B cell (primary cell): ENCODE results near the gene VAMP1. TPM values are rescaled to one million over a fixed set of nuclear protein-coding genes. Genes with fewer than 3 reads are reported as not detected.
A peak's percentile ranks its signal among the peaks of the same experiment; 100 is the strongest.

ENCODE experiments used
- ATAC-seq: fragments of 200-7000 bp; cut with Tn5 transposase; one replicate; pipeline ENCODE4 v1.10.0; 2021; ENCODE audit warnings: low read depth, mild to moderate bottlenecking, moderate number of reproducible peaks, moderate library complexity
- CTCF ChIA-PET: fragments of 350-600 bp; sonication (Branson Sonifier 250); formaldehyde crosslinking; loops from one replicate; lab custom pipeline; 2021; ENCODE audit warnings: antibody characterized with exemption, inconsistent platforms; lab: Charles Lee
- POLR2A ChIA-PET: fragments of 350-600 bp; sonication (Branson Sonifier 250); formaldehyde crosslinking; loops from one replicate; lab custom pipeline; 2021; ENCODE audit warnings: antibody characterized with exemption; lab: Charles Lee
- DNase-seq: peaks from one replicate; pipeline ENCODE4 v3.0.0; 2013
- H2AFZ ChIP-seq: 2 replicates; pipeline ENCODE4 v1.6.1; 2012; ENCODE audit warnings: mild to moderate bottlenecking, low read depth, low read length; ENCODE audit not compliant: insufficient read depth, poor library complexity, severe bottlenecking
- H3K27ac ChIP-seq, 2 donors: 1 replicate in 1 of 2; 2 replicates in 1 of 2; pipeline ENCODE4 v1.5.1; 2012 to 2013; ENCODE audit warnings: low read length in 2 of 2, mild to moderate bottlenecking in 2 of 2, moderate library complexity in 1 of 2
- H3K27me3 ChIP-seq, 4 experiments: fragments of 200-600 bp in 1 of 4; sonication (generic) in 1 of 4; replicated peaks in 1 of 4; 1 replicate in 2 of 4; 2 replicates in 2 of 4; pipeline versions ENCODE4 v1.6.1 to v1.7.0; 2013 to 2016; ENCODE audit warnings: low read length in 3 of 4, mild to moderate bottlenecking in 2 of 4, mixed read lengths in 1 of 4, moderate library complexity in 1 of 4; ENCODE audit not compliant: insufficient read depth in 4 of 4, control insufficient read depth in 3 of 4; ENCODE audit errors: control extremely low read depth in 1 of 4
- H3K36me3 ChIP-seq, 2 experiments: replicated peaks in 1 of 2; 1 replicate in 1 of 2; 2 replicates in 1 of 2; pipeline versions ENCODE4 v1.6.1 to v1.7.1; 2013; ENCODE audit warnings: low read length in 1 of 2; ENCODE audit not compliant: insufficient read depth in 2 of 2, control insufficient read depth in 1 of 2; ENCODE audit errors: control extremely low read depth in 1 of 2, extremely low read depth in 1 of 2
- H3K4me1 ChIP-seq, 2 donors: fragments of 200-600 bp in 1 of 2; sonication (generic) in 1 of 2; 1 replicate in 1 of 2; 2 replicates in 1 of 2; pipeline versions ENCODE4 v1.5.1 to v1.6.1; 2013 to 2017; ENCODE audit warnings: low read length in 2 of 2; ENCODE audit not compliant: control insufficient read depth in 2 of 2, insufficient read depth in 2 of 2
- H3K4me2 ChIP-seq: replicated peaks from 2 replicates; pipeline ENCODE3; 2012; ENCODE audit warnings: mild to moderate bottlenecking, low read depth, low read length; ENCODE audit not compliant: poor library complexity, severe bottlenecking
- H3K4me3 ChIP-seq, 5 experiments: fragments of 200-600 bp in 1 of 5; sonication (generic) in 1 of 5; 1 replicate in 3 of 5; 2 replicates in 2 of 5; pipeline versions ENCODE4 v1.5.1 to v1.7.0; 2011 to 2016; ENCODE audit warnings: low read length in 4 of 5, mild to moderate bottlenecking in 4 of 5, low read depth in 2 of 5, control low read depth in 1 of 5, moderate library complexity in 1 of 5; ENCODE audit not compliant: insufficient read depth in 1 of 5; ENCODE audit errors: control extremely low read depth in 1 of 5, extremely low read depth in 1 of 5
- H3K79me2 ChIP-seq: fragments of 200-600 bp; sonication (generic); one replicate; pipeline ENCODE4 v1.6.0; 2016; ENCODE audit warnings: low read length; ENCODE audit not compliant: control insufficient read depth, insufficient read depth
- H3K9ac ChIP-seq: fragments of 200-600 bp; sonication (generic); 2 replicates; pipeline ENCODE4 v1.6.1; 2017; ENCODE audit warnings: mild to moderate bottlenecking, low read length, moderate library complexity
- H3K9me3 ChIP-seq, 3 donors: one replicate each; pipeline versions ENCODE4 v1.6.1 to v1.7.1; 2013; ENCODE audit warnings: low read length in 2 of 3; ENCODE audit not compliant: control insufficient read depth in 2 of 3, insufficient read depth in 1 of 3; ENCODE audit errors: control extremely low read depth in 1 of 3
- H4K20me1 ChIP-seq: 2 replicates; pipeline ENCODE4 v1.6.0; 2012; ENCODE audit warnings: mild to moderate bottlenecking, low read length; ENCODE audit not compliant: insufficient read depth, control insufficient read depth, poor library complexity, severe bottlenecking
- H3K27ac Mint-ChIP-seq: one replicate; pipeline ENCODE4 v1.8.0; 2021; ENCODE audit warnings: mixed read lengths
- H3K27me3 Mint-ChIP-seq: one replicate; pipeline ENCODE4 v1.8.0; 2021; ENCODE audit warnings: mixed read lengths
- H3K4me1 Mint-ChIP-seq: one replicate; pipeline ENCODE4 v1.8.0; 2021; ENCODE audit warnings: mixed read lengths
- H3K4me3 Mint-ChIP-seq: one replicate; pipeline ENCODE4 v1.8.0; 2021; ENCODE audit warnings: mixed read lengths
- H3K9me3 Mint-ChIP-seq: one replicate; pipeline ENCODE4 v1.8.0; 2022; ENCODE audit warnings: mixed read lengths; ENCODE audit not compliant: insufficient read depth
- CTCF ChIP-seq: fragments of 200-600 bp; IDR thresholded peaks from one replicate; pipeline ENCODE4 v1.8.0; 2022; ENCODE audit warnings: antibody characterized with exemption, mild to moderate bottlenecking
- EZH2 ChIP-seq: IDR thresholded peaks from 2 replicates; pipeline ENCODE4 v1.6.1; 2012; ENCODE audit warnings: borderline replicate concordance, low read depth, mild to moderate bottlenecking, moderate library complexity, low read length; ENCODE audit not compliant: insufficient read depth, poor library complexity, severe bottlenecking
- whole genome bisulfite sequencing: methylation state at CpG from one replicate; pipeline ENCODE4 v1.1.5; 2013; ENCODE audit warnings: missing lambda C conversion rate; ENCODE audit not compliant: insufficient coverage; 5-methylcytosine and 5-hydroxymethylcytosine counted together
- intact Hi-C: fragments of 100-400 bp; cut with micrococcal nuclease; formaldehyde crosslinking; loops from one replicate; pipeline ENCODE4 v1.10.0; 2022
- polyA plus RNA-seq: library from polyadenylated mRNA; depleted of rRNA; stranded (reverse); fragments of >200 nt; gene quantifications from 2 replicates; pipeline ENCODE4 v1.2.3, GENCODE V29; 2012
- total RNA-seq, 2 donors: library from RNA; stranded (reverse); fragments of 120-200 nt in 1 of 2; gene quantifications; 1 replicate in 1 of 2; 2 replicates in 1 of 2; pipeline versions ENCODE4 v1.2.3 to v1.2.4, GENCODE V29; 2013 to 2022

Gene VAMP1
- total and polyA plus RNA-seq, 2 donors (not counting 1 experiment from before 2014, with no cell fraction given): 62.4 to 98.9 TPM

- WGBS: 93% methylated on average over 13 of the region's 14 CpGs
- peak overlapping the region; percentile 71 for H3K4me2 ChIP-seq
- no peak overlapping the region for H3K4me3 ChIP-seq
- peaks cover 60 to 89% of the 10 kb centered on the region in 2 donors for H3K4me1 ChIP-seq
- no peak overlapping the region for H3K9ac ChIP-seq
- no peaks in the 10 kb centered on the region for H3K9me3 Mint-ChIP-seq
- no peak for DNase-seq
- no peaks in the 10 kb centered on the region for H3K9me3 ChIP-seq
- H3K27ac ChIP-seq: peak overlapping the region; percentile 89 to 93
- ATAC-seq: no peak
- peak overlapping the region; percentile 72 for H3K4me3 Mint-ChIP-seq
- peaks cover 86% of the 10 kb centered on the region for H3K4me1 Mint-ChIP-seq
- TF ChIP-seq CTCF (no peak), EZH2 (no peak)
- POLR2A ChIA-PET: interaction anchor here (0.6 to 4.8 kb wide), 9 partner anchors 8 to 401 kb away, joined by 4 to 72 read pairs (median 9); partner anchors contain the start of genes CD27, MRPL51, TAPBPL and VAMP1
- intact Hi-C loops: loop anchor here (1.0 to 10.0 kb wide), 4 partner anchors 8 to 128 kb away; partner anchors contain the start of gene VAMP1
- H3K27ac Mint-ChIP-seq: peak overlapping the region; percentile 98
- H3K36me3 ChIP-seq: peaks cover 5 to 70% of the 10 kb centered on the region in 2 experiments
- peaks cover 45% of the 10 kb centered on the region for H3K79me2 ChIP-seq
- CTCF ChIA-PET: interaction anchor here (0.7 to 8.9 kb wide), 9 partner anchors 8 to 104 kb away, joined by 3 to 383 read pairs (median 13); partner anchors contain the start of genes CD27, MRPL51, TAPBPL and VAMP1
- H3K27me3 Mint-ChIP-seq: no peaks in the 10 kb centered on the region
- peaks cover 10% of the 10 kb centered on the region for H4K20me1 ChIP-seq
- H2AFZ ChIP-seq: peak overlapping the region; percentile 29
- H3K27me3 ChIP-seq: no peaks in the 10 kb centered on the region
These were observed 8.1 kb downstream of the VAMP1 start for GRCh38 chr12:6462234-6462995.
